Measurements from ENCODE around the gene LRRC56. TPM values are rescaled to one million over a fixed set of nuclear protein-coding genes. Genes with fewer than 3 reads are reported as not detected.

Gene LRRC56
- total RNA-seq, 4 donors from 2014 or later, result 1.7 to 2.4 (median 2.1) TPM

DNA sequence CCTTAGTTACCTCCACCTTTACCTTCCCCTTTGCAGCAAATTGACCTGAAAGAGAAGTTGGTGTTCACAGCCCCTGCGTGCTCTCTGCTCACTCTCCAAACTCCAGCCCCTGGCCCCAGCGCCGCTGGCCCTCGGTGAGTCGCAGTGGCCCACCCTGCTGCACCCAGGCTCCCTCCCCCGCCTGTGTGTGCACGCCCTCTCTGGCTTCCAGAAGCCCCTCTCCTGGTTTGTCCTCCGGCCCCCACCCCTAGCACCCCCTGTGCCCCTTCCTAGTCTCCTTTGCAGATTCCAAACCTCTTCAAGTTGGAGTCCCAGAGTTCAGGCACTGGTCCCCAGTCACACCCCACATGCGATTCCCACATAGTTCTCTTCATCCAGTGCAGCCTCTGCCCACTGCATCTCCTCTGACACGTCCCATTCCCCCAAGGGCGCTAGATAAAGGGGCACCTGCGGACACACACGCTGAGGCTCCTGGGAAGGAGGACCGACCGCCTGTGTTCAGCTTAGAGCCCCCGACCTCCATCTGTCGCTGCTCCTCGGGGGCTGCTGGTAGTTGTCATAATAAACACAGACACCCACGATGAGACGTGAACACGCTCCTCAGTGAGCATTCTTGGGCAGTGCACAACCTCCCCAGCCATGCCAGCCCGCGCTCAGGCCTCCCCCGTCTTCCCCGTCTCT lies 37.4 kb downstream of the LRRC56 start:
- no peak for DNase-seq (ENCODE audit: low spot score in 2 of 2)
- no peaks in the 10 kb centered on the region for H3K27me3 ChIP-seq
- H3K36me3 ChIP-seq, result no peaks in the 10 kb centered on the region
- peaks cover 52% of the 10 kb centered on the region for H3K4me1 ChIP-seq
- WGBS, result 19% methylated on average over 25 of the region's 25 CpGs
- H3K27ac ChIP-seq, result peak overlapping the region; percentile 71
- H3K9me3 ChIP-seq, result no peaks in the 10 kb centered on the region
- H3K4me3 ChIP-seq, result peak overlapping the region; percentile 95
- TF ChIP-seq, protein P1, sequence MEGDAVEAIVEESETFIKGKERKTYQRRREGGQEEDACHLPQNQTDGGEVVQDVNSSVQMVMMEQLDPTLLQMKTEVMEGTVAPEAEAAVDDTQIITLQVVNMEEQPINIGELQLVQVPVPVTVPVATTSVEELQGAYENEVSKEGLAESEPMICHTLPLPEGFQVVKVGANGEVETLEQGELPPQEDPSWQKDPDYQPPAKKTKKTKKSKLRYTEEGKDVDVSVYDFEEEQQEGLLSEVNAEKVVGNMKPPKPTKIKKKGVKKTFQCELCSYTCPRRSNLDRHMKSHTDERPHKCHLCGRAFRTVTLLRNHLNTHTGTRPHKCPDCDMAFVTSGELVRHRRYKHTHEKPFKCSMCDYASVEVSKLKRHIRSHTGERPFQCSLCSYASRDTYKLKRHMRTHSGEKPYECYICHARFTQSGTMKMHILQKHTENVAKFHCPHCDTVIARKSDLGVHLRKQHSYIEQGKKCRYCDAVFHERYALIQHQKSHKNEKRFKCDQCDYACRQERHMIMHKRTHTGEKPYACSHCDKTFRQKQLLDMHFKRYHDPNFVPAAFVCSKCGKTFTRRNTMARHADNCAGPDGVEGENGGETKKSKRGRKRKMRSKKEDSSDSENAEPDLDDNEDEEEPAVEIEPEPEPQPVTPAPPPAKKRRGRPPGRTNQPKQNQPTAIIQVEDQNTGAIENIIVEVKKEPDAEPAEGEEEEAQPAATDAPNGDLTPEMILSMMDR (IDR thresholded peaks at IDR 0.05), result no peak
- TF ChIP-seq POLR2AphosphoS5 (IDR thresholded peaks at IDR 0.05) (no peak), POLR2A (IDR thresholded peaks at IDR 0.05) (no peak), EP300 (IDR thresholded peaks at IDR 0.05) (no peak)

DNA sequence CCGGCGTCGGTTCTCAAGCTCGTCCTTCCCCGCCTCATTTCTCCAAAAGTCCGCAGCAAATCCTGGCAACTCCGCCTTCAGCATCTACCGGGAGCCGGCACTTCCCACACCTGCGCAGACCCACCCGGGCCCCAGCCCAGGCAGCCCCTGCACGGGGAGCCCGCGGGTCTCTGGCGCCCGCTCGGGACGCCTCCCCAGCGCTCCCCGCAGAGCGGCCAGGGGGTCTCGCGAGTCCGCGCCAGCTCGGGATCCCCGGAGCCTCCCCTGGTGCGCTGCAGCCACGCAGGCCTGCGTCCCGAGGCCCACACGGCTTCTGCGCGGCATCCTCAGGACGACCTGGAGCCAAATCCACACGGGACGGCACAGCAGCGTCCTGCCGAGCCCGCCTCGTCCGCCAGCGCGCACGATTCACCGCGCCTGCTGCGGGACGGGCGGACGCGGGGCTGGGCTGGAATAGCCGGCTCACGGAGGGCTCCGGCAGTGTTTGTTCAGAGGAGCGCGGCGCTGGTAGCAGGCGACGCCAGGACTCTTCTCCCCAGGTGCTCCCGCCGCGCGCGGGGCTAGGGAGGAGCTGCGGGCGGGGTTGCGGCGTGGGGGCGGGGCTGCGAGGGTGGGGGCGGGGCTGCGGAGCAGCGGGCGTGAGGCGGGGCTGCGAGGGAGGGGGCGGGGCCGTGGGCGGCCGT lies 38.1 kb downstream of the LRRC56 start:
- WGBS, result 0% methylated on average over 39 of the region's 81 CpGs
- peak in 1 of 2 donors; percentile 86 for DNase-seq (ENCODE audit: low spot score in 2 of 2)
- TF ChIP-seq, protein P1 (IDR thresholded peaks at IDR 0.05), result no peak
- no peak for TF ChIP-seq POLR2A (IDR thresholded peaks at IDR 0.05)
- TF ChIP-seq POLR2AphosphoS5 (IDR thresholded peaks at IDR 0.05), result peak in 2 of 3 donors; percentile 31 to 34
- Histone ChIP-seq H3K9me3 (no peaks in the 10 kb centered on the region), H3K27ac (peak overlapping the region; percentile 71), H3K4me1 (peaks cover 59% of the 10 kb centered on the region), H3K4me3 (peak overlapping the region; percentile 95), H3K36me3 (no peaks in the 10 kb centered on the region), H3K27me3 (no peaks in the 10 kb centered on the region)

DNA sequence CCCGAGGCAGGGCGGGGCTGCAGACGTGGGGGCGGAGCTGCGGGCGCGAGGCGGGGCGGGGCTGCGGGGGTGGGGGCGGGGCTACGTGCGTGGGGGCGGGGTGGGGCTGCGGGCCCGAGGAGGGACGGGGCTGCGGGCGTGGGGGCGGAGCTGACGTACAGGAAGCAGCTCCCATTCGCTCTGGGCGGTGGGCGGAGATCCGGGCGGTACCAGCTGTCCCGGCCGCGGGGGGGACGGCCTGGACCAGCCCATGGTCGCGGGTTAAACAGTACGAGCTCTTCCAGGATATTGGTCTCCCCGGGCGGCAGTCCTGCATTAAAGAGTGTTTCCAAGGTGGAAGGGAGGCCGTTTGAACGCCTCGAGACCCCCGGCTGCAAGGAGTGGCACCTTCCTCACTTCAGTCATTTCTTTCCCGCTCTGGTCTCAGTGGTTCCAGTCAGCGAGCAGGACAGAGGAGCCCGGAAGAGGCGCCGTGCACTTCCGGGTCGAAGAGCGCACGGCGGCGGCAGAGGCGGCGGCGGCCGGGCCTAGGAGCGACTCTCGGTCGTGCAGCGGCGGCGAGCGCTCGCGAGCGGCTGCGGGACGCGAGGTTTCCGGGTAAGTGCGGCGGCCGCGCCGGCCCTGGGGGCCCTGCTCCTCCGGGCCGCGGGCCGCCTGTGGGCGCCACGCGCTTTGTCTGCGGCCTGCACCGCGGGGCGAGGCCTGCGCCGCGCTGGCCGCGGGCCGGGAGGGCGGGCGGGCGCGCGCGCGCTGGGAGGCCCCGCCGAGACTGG lies 38.9 kb downstream of the LRRC56 start, which contains the start of gene PHRF1:
TSS of gene PHRF1 (plus strand) at position 475 of the 773 bp plus-strand sequence. CDS start 5,043 bp downstream, outside the sequence.
- Histone ChIP-seq H3K4me1 (peaks cover 61% of the 10 kb centered on the region), H3K27me3 (no peaks in the 10 kb centered on the region), H3K27ac (peak within 1 kb of the TSS; percentile 97), H3K9me3 (no peaks in the 10 kb centered on the region), H3K4me3 (peak within 1 kb of the TSS; percentile 95), H3K36me3 (no peaks in the 10 kb centered on the region)
- TF ChIP-seq POLR2AphosphoS5 (IDR thresholded peaks at IDR 0.05) (peak in 2 of 3 donors; percentile 83 to 93), POLR2A (IDR thresholded peaks at IDR 0.05) (peak; percentile 48 to 69), EP300 (IDR thresholded peaks at IDR 0.05) (no peak)
- WGBS, result no CpG with 5 or more reads among the region's 99 CpGs
- peak; percentile 98 to 99 for DNase-seq (ENCODE audit: low spot score in 2 of 2)

DNA sequence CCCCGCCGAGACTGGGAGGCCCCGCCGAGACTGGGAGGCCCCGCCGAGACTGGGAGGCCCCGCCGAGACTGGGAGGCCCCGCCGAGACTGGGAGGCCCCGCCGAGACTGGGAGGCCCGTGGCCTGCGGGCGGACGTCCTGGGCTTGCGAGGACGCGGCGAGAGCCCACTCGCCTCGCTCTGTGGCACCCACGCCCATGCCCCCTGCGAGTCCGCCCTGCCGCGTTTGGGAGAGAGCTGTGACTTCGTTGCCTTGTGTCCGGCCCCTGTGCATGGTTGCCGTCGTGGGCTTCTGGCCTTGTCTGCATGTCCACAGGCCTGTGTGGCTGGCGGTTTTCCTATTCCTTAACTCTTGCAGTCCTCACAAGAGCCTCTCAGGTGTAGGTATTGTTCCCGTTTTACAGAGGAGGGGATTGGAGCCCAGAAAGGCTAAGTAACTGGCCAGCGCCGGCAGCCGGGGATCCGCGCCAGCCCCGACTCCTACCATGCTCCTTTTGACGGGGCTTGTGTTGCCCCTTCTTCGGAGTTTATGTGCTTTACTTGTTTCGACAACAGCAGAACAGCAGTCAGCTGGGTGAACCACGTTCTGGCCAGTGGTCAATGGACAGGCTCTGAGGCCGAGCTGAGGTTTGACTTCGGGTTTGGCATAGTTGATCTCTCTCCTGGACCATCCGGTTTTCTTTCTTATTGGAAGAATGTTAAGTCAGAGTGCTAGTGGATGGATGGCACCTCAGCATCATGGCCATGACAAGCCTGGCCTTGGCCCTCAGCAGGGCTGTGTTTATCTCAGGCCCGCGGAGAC lies 39.7 kb downstream of the LRRC56 start:
- H3K4me3 ChIP-seq, result peak overlapping the region; percentile 95
- H3K27me3 ChIP-seq, result no peaks in the 10 kb centered on the region
- DNase-seq (ENCODE audit: low spot score in 2 of 2), result no peak
- peaks cover 7% of the 10 kb centered on the region for H3K36me3 ChIP-seq
- H3K4me1 ChIP-seq, result peaks cover 61% of the 10 kb centered on the region
- H3K27ac ChIP-seq, result peak overlapping the region; percentile 97
- WGBS, result 3% methylated on average over 32 of the region's 48 CpGs
- no peaks in the 10 kb centered on the region for H3K9me3 ChIP-seq
- TF ChIP-seq EP300 (IDR thresholded peaks at IDR 0.05) (no peak), POLR2AphosphoS5 (IDR thresholded peaks at IDR 0.05) (no peak), POLR2A (IDR thresholded peaks at IDR 0.05) (no peak)
- TF ChIP-seq, protein P1 (IDR thresholded peaks at IDR 0.05), result no peak

DNA sequence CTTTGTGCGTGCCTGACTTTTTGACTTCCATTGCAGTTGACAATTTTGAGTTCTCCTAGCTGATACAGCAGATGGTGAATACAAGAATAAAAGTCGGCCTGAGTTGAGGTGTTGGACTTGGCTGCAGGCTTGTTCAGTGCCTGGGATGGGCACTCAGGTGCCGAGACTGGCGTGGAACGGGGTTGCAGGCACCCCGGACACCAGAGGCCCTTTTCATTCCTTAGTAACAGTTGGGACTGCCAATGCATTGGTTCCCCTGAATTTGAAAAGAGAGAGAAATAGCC lies 40.2 kb downstream of the LRRC56 start:
- H3K36me3 ChIP-seq, result peaks cover 12% of the 10 kb centered on the region
- TF ChIP-seq POLR2AphosphoS5 (IDR thresholded peaks at IDR 0.05) (no peak), EP300 (IDR thresholded peaks at IDR 0.05) (no peak), POLR2A (IDR thresholded peaks at IDR 0.05) (no peak)
- TF ChIP-seq, protein P1 (IDR thresholded peaks at IDR 0.05), result no peak
- H3K27ac ChIP-seq, result no peak overlapping the region
- no peaks in the 10 kb centered on the region for H3K9me3 ChIP-seq
- peak overlapping the region; percentile 95 for H3K4me3 ChIP-seq
- no peaks in the 10 kb centered on the region for H3K27me3 ChIP-seq
- no peak for DNase-seq (ENCODE audit: low spot score in 2 of 2)
- H3K4me1 ChIP-seq, result peaks cover 61% of the 10 kb centered on the region
- WGBS, result 43% methylated on average over 6 of the region's 6 CpGs

All from suprapubic skin (tissue), 4 donors.